HEK293 (cell line): ENCODE results near the gene ALKBH4.

ENCODE experiments used
- CTCF ChIA-PET: fragments of 350-600 bp; formaldehyde crosslinking; extraction: SDS; loops from one replicate; lab custom pipeline; 2021; ENCODE audit warnings: antibody characterized with exemption; lab: Yijun Ruan, JAX
- POLR2A ChIA-PET: fragments of 300-600 bp; formaldehyde crosslinking; extraction: SDS; loops from one replicate; lab custom pipeline; 2020; ENCODE audit warnings: antibody characterized with exemption, inconsistent platforms; lab: Yijun Ruan, JAX
- H3K27ac ChIP-seq: fragments of 200-500 bp; sonication (Bioruptor generic); 2 replicates; pipeline ENCODE4 v1.5.1; 2014; ENCODE audit warnings: low read depth, low read length, control low read depth, inconsistent platforms; ENCODE audit errors: extremely low read depth
- H3K36me3 ChIP-seq, 2 experiments: fragments of 200-500 bp in 1 of 2; sonication (Bioruptor generic) in 1 of 2; 1 replicate in 1 of 2; 2 replicates in 1 of 2; pipeline ENCODE4 v1.5.1; 2014 to 2017; ENCODE audit warnings: inconsistent platforms in 2 of 2, low read length in 2 of 2; ENCODE audit not compliant: control insufficient read depth in 2 of 2, insufficient read depth in 1 of 2
- H3K4me1 ChIP-seq: fragments of 200-500 bp; sonication (Bioruptor generic); 2 replicates; pipeline ENCODE4 v1.5.1; 2014; ENCODE audit warnings: mild to moderate bottlenecking, low read length, inconsistent platforms; ENCODE audit not compliant: control insufficient read depth, insufficient read depth
- H3K4me3 ChIP-seq: 2 replicates; pipeline ENCODE4 v1.5.1; 2011; ENCODE audit warnings: low read depth, mild to moderate bottlenecking, control low read depth, low read length, moderate library complexity
- H3K9me3 ChIP-seq: fragments of 200-500 bp; sonication (Bioruptor generic); 2 replicates; pipeline ENCODE4 v1.5.1; 2014; ENCODE audit warnings: low read depth, low read length, inconsistent platforms; ENCODE audit not compliant: control insufficient read depth, insufficient read depth
- HOXD13 ChIP-seq: sonication (generic); formaldehyde crosslinking; IDR thresholded peaks from 2 replicates; pipeline ENCODE4 v1.8.0; 2022; ENCODE audit warnings: missing genetic modification reagents, borderline replicate concordance
- PRDM1 ChIP-seq: fragments of 450-650 bp; formaldehyde crosslinking; IDR thresholded peaks from 2 replicates; pipeline ENCODE4; 2016; ENCODE audit warnings: missing biosample characterization, missing genetic modification characterization
- ZBTB7A ChIP-seq: fragments of 450-650 bp; formaldehyde crosslinking; IDR thresholded peaks from 2 replicates; pipeline ENCODE4 v1.5.1; 2016; ENCODE audit warnings: low read depth, missing biosample characterization, missing genetic modification characterization
- ZBTB8A ChIP-seq: fragments of 450-650 bp; formaldehyde crosslinking; IDR thresholded peaks from 2 replicates; pipeline ENCODE4 v1.5.1; 2016; ENCODE audit warnings: missing biosample characterization, missing genetic modification characterization
- ZEB2 ChIP-seq: fragments of 450-650 bp; formaldehyde crosslinking; IDR thresholded peaks from 2 replicates; pipeline ENCODE4 v1.5.1; 2016; ENCODE audit warnings: missing biosample characterization, missing genetic modification characterization
- ZNF155 ChIP-seq: fragments of 450-650 bp; formaldehyde crosslinking; IDR thresholded peaks from 2 replicates; pipeline ENCODE4 v1.5.1; 2016; ENCODE audit warnings: missing biosample characterization, missing genetic modification characterization
- ZNF354C ChIP-seq: fragments of 450-650 bp; formaldehyde crosslinking; IDR thresholded peaks from 2 replicates; pipeline ENCODE4 v1.5.1; 2016; ENCODE audit warnings: missing biosample characterization, missing genetic modification characterization, low read depth, borderline replicate concordance
- ZNF571 ChIP-seq: fragments of 450-650 bp; formaldehyde crosslinking; IDR thresholded peaks from 2 replicates; pipeline ENCODE4 v1.5.0; 2017; ENCODE audit warnings: missing biosample characterization, missing genetic modification characterization
- ZNF623 ChIP-seq: fragments of 450-650 bp; formaldehyde crosslinking; IDR thresholded peaks from 2 replicates; pipeline ENCODE4 v1.5.1; 2016; ENCODE audit warnings: missing biosample characterization, missing genetic modification characterization
- ZNF777 ChIP-seq: fragments of 450-650 bp; formaldehyde crosslinking; IDR thresholded peaks from 2 replicates; pipeline ENCODE4 v1.5.1; 2017; ENCODE audit warnings: missing biosample characterization, missing genetic modification characterization, borderline replicate concordance
- ZNF843 ChIP-seq: fragments of 450-650 bp; formaldehyde crosslinking; IDR thresholded peaks from 2 replicates; pipeline ENCODE4 v1.5.1; 2016; ENCODE audit warnings: missing biosample characterization, missing genetic modification characterization
- TF ChIP-seq, protein P1 (sequence below): fragments of 450-650 bp; formaldehyde crosslinking; IDR thresholded peaks from 2 replicates; pipeline ENCODE4 v1.5.1; 2016; ENCODE audit warnings: missing biosample characterization, missing genetic modification characterization
- TF ChIP-seq, protein P2 (sequence below): fragments of 450-650 bp; formaldehyde crosslinking; IDR thresholded peaks from 2 replicates; pipeline ENCODE4 v1.5.1; 2016; ENCODE audit warnings: missing biosample characterization, missing genetic modification characterization
- TF ChIP-seq, protein P3 (sequence below): fragments of 450-650 bp; formaldehyde crosslinking; IDR thresholded peaks from 2 replicates; pipeline ENCODE4 v1.5.1; 2016; ENCODE audit warnings: missing biosample characterization, missing genetic modification characterization, low read depth
- TF ChIP-seq, protein P4 (sequence below): fragments of 450-650 bp; formaldehyde crosslinking; IDR thresholded peaks from 2 replicates; pipeline ENCODE4 v1.5.1; 2016; ENCODE audit warnings: missing biosample characterization, missing genetic modification characterization
- TF ChIP-seq, protein P5 (sequence below): fragments of 450-650 bp; formaldehyde crosslinking; IDR thresholded peaks from 2 replicates; pipeline ENCODE4 v1.5.1; 2016; ENCODE audit warnings: missing biosample characterization, missing genetic modification characterization
- TF ChIP-seq, protein P6 (sequence below): sonication (generic); formaldehyde crosslinking; IDR thresholded peaks from 2 replicates; pipeline ENCODE4 v1.8.1; 2022; ENCODE audit warnings: mild to moderate bottlenecking, moderate library complexity, missing genetic modification reagents

Gene ALKBH4

DNA sequence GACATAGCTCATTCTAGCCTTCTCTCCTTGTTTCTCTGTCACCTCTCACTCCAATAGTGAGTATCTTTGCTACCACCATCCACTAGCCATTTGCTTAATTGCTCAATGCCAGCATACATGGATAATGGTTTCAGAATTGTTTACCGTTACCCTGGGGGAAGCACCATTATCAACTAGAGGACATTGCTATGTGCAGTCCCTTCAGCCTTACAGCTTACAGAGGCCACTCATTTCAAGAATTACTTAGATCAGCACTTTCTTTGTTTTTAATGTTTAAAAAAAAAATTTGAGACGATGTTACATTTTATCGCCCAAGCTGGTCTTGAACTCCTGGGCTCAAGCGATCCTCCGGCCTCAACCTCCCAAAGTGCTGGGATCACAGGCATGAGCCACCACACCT, 46.1 kb downstream of the ALKBH4 start:
- Histone ChIP-seq H3K36me3 (peaks cover 35 to 72% of the 10 kb centered on the region in 2 experiments), H3K4me3 (no peak overlapping the region), H3K4me1 (no peaks in the 10 kb centered on the region), H3K27ac (no peak overlapping the region), H3K9me3 (no peaks in the 10 kb centered on the region)
- CTCF ChIA-PET, result no interaction called here
- TF ChIP-seq, protein P1, sequence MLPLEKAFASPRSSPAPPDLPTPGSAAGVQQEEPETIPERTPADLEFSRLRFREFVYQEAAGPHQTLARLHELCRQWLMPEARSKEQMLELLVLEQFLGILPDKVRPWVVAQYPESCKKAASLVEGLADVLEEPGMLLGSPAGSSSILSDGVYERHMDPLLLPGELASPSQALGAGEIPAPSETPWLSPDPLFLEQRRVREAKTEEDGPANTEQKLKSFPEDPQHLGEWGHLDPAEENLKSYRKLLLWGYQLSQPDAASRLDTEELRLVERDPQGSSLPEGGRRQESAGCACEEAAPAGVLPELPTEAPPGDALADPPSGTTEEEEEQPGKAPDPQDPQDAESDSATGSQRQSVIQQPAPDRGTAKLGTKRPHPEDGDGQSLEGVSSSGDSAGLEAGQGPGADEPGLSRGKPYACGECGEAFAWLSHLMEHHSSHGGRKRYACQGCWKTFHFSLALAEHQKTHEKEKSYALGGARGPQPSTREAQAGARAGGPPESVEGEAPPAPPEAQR, result no peak
- TF ChIP-seq ZNF843 (tag by site-specific recombination) (no peak), ZEB2 (tag by site-specific recombination) (no peak), ZNF777 (tag by site-specific recombination) (no peak), ZNF155 (no peak), PRDM1 (tag by site-specific recombination) (no peak), ZNF623 (no peak), HOXD13 (CRISPR knock-in tag) (no peak), ZNF354C (tag by site-specific recombination) (no peak)
- TF ChIP-seq, all 188 proteins: peak for 0
- POLR2A ChIA-PET, result no interaction called here

DNA sequence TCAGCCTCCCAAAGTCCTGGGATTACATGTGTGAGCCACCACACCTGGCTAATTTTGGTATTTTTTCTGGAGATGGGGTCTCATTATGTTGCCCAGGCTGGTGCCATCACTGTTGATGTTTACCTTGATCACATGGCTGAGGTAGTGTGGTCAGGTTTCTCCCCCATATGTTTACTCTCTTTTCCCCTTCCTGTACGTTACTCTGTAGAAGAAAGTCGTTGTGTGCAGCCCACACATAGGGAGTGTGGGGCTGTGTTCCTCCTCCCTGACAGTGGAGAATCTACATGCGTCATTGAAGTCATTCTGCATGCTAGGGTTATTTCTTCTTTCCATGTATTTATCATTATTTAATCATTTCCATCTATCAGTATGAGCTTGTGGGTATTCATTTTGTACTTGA, 47.6 kb downstream of the ALKBH4 start:
- CTCF ChIA-PET, result no interaction called here
- H3K36me3 ChIP-seq, result peaks cover 40 to 87% of the 10 kb centered on the region in 2 experiments

DNA sequence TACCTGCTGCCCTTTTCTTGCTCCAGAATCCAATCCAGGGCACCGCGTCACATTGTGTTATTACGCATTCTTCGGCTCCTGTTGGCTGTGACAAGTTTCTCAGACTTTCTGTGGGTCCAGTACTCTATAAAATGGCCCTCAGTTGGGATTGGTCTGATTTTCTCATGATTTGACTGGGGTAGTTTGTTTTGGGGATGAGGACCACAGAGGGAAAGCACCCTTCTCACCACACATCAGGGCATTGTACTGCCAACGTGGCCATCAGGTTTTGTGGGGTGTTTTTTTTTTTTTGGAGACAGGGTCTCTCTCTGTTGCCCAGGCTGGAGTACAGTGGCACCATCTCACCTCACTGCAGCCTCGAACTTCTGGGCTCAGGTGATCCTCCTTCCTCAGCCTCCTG, 48.3 kb downstream of the ALKBH4 start:
- H3K9me3 ChIP-seq, result no peaks in the 10 kb centered on the region
- CTCF ChIA-PET, result interaction anchor here (1.0 kb wide), 1 partner anchor 11 kb away, joined by 3 read pairs; no protein-coding TSS in a partner anchor
- POLR2A ChIA-PET, result interaction anchor here (1.1 to 1.2 kb wide), 2 partner anchors 17 to 20 kb away, joined by 3 read pairs; partner anchors contain the start of genes ORAI2 and PRKRIP1
- H3K27ac ChIP-seq, result no peak overlapping the region
- H3K4me3 ChIP-seq, result no peak overlapping the region
- H3K36me3 ChIP-seq, result peaks cover 44 to 89% of the 10 kb centered on the region in 2 experiments
- H3K4me1 ChIP-seq, result no peaks in the 10 kb centered on the region
- TF ChIP-seq, protein P2, sequence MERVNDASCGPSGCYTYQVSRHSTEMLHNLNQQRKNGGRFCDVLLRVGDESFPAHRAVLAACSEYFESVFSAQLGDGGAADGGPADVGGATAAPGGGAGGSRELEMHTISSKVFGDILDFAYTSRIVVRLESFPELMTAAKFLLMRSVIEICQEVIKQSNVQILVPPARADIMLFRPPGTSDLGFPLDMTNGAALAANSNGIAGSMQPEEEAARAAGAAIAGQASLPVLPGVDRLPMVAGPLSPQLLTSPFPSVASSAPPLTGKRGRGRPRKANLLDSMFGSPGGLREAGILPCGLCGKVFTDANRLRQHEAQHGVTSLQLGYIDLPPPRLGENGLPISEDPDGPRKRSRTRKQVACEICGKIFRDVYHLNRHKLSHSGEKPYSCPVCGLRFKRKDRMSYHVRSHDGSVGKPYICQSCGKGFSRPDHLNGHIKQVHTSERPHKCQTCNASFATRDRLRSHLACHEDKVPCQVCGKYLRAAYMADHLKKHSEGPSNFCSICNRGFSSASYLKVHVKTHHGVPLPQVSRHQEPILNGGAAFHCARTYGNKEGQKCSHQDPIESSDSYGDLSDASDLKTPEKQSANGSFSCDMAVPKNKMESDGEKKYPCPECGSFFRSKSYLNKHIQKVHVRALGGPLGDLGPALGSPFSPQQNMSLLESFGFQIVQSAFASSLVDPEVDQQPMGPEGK, result no peak
- TF ChIP-seq ZBTB7A (tag by site-specific recombination), result no peak
- TF ChIP-seq, protein P3, sequence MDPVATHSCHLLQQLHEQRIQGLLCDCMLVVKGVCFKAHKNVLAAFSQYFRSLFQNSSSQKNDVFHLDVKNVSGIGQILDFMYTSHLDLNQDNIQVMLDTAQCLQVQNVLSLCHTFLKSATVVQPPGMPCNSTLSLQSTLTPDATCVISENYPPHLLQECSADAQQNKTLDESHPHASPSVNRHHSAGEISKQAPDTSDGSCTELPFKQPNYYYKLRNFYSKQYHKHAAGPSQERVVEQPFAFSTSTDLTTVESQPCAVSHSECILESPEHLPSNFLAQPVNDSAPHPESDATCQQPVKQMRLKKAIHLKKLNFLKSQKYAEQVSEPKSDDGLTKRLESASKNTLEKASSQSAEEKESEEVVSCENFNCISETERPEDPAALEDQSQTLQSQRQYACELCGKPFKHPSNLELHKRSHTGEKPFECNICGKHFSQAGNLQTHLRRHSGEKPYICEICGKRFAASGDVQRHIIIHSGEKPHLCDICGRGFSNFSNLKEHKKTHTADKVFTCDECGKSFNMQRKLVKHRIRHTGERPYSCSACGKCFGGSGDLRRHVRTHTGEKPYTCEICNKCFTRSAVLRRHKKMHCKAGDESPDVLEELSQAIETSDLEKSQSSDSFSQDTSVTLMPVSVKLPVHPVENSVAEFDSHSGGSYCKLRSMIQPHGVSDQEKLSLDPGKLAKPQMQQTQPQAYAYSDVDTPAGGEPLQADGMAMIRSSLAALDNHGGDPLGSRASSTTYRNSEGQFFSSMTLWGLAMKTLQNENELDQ (tag by site-specific recombination), result no peak
- TF ChIP-seq, protein P4, sequence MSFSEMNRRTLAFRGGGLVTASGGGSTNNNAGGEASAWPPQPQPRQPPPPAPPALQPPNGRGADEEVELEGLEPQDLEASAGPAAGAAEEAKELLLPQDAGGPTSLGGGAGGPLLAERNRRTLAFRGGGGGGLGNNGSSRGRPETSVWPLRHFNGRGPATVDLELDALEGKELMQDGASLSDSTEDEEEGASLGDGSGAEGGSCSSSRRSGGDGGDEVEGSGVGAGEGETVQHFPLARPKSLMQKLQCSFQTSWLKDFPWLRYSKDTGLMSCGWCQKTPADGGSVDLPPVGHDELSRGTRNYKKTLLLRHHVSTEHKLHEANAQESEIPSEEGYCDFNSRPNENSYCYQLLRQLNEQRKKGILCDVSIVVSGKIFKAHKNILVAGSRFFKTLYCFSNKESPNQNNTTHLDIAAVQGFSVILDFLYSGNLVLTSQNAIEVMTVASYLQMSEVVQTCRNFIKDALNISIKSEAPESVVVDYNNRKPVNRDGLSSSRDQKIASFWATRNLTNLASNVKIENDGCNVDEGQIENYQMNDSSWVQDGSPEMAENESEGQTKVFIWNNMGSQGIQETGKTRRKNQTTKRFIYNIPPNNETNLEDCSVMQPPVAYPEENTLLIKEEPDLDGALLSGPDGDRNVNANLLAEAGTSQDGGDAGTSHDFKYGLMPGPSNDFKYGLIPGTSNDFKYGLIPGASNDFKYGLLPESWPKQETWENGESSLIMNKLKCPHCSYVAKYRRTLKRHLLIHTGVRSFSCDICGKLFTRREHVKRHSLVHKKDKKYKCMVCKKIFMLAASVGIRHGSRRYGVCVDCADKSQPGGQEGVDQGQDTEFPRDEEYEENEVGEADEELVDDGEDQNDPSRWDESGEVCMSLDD, result no peak
- TF ChIP-seq, protein P5, sequence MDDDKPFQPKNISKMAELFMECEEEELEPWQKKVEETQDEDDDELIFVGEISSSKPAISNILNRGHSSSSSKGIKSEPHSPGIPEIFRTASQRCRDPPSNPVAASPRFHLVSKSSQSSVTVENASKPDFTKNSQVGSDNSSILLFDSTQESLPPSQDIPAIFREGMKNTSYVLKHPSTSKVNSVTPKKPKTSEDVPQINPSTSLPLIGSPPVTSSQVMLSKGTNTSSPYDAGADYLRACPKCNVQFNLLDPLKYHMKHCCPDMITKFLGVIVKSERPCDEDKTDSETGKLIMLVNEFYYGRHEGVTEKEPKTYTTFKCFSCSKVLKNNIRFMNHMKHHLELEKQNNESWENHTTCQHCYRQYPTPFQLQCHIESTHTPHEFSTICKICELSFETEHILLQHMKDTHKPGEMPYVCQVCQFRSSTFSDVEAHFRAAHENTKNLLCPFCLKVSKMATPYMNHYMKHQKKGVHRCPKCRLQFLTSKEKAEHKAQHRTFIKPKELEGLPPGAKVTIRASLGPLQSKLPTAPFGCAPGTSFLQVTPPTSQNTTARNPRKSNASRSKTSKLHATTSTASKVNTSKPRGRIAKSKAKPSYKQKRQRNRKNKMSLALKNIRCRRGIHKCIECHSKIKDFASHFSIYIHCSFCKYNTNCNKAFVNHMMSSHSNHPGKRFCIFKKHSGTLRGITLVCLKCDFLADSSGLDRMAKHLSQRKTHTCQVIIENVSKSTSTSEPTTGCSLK (tag by site-specific recombination), result no peak
- TF ChIP-seq, protein P6, sequence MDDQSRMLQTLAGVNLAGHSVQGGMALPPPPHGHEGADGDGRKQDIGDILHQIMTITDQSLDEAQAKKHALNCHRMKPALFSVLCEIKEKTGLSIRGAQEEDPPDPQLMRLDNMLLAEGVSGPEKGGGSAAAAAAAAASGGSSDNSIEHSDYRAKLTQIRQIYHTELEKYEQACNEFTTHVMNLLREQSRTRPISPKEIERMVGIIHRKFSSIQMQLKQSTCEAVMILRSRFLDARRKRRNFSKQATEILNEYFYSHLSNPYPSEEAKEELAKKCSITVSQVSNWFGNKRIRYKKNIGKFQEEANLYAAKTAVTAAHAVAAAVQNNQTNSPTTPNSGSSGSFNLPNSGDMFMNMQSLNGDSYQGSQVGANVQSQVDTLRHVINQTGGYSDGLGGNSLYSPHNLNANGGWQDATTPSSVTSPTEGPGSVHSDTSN (CRISPR knock-in tag), result no peak

More for the DNA sequence above, 47.6 kb downstream of the ALKBH4 start:
- H3K4me3 ChIP-seq, result no peak overlapping the region
- H3K27ac ChIP-seq, result no peak overlapping the region
- POLR2A ChIA-PET, result interaction anchor here (0.7 to 1.2 kb wide), 2 partner anchors 9 to 21 kb away, joined by 3 to 8 read pairs; partner anchors contain the start of gene PRKRIP1
- H3K9me3 ChIP-seq, result no peaks in the 10 kb centered on the region
- no peaks in the 10 kb centered on the region for H3K4me1 ChIP-seq
- TF ChIP-seq ZBTB8A (tag by site-specific recombination) (no peak), ZNF571 (no peak)
- TF ChIP-seq, all 188 proteins: peak for 0
